GM21576 (cell line): Measurements from ENCODE around the gene GLDC.

Experiments used
- ATAC-seq: cut with Tn5 transposase; IDR thresholded peaks from one replicate; pipeline ENCODE4 v1.9.1; 2021; ENCODE audit warnings: mild to moderate bottlenecking, moderate library complexity; ENCODE audit not compliant: unreplicated experiment

The GLDC gene

DNA sequence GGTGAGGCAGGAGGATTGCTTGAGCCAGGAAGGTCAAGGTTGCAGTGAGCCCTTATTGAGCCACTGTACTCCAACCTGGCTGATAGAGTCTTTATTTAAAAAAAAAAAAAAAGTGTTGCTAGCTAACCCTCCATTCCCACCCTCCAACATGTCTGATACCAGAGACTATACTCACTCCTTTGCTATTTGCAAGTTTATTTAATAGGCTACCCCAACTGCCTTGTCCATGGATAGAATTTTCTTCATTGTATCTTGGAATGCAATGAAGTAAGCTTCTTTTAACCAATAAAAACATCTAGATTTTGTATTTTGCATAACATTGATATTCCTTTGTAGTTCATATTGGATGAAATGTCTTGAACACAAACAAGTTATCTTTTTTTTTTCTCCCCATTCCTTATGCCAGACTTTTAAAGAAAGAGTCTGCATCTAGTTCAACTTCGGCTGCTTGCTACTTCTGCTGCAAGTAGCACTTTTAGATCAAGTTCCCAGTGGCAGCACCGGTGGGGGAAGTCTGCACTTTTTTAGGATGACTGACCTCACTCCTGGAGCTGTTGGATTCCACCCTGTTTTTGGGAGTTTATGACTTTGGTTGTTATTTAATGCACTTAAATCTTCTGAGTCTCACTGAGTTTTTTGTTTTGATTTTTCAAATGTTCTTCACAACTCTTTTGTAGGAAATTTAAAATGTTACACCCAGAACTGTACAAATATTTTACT is 120.0 kb downstream of the GLDC start:
- ATAC-seq, result no peak

DNA sequence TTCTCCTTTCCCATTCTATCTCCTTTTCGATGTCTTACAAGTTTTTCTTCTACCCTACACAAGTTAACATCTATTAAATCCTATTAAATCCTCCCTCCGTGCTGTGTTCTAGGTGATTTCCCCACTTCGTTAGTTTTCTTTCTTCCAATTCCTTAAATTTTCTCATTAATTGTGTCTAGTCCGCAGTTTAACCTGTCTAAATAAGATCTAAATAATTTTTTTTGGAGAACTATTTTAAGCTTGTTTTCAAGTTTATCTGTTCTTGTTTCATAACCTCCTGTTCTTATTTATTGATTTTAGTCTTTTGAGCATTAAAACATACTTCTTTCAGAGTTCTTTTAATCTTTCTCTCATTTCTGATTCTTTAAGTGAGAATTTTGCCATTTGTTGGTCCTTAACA is 123.3 kb downstream of the GLDC start:
- ATAC-seq, result no peak

DNA sequence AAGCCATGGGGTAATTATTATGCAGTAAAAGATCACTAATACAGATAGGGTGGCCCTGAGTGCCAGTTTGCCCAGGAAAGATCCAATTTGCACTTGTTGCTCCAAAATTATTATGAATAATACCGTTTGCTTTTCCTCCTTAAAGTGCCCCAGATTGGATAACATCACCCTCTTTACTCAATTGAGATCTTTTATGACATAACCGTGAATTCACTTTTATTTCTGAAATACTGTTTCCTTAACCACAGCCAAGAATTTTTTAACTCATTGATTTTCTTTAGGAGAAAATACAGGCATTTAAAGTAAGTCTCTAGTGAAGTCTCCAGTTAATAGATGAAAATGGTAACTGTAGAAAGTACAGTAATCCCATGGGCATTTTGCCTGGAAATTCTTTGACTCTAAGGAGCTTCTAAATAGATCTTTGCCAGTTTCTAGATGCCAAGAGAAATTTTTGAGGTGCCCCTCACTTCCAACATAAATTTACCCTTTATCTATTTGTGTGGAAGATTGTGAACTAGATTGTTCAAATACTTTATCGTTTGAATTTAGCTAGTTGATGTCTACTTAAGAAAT is 133.4 kb downstream of the GLDC start:
- no peak for ATAC-seq

DNA sequence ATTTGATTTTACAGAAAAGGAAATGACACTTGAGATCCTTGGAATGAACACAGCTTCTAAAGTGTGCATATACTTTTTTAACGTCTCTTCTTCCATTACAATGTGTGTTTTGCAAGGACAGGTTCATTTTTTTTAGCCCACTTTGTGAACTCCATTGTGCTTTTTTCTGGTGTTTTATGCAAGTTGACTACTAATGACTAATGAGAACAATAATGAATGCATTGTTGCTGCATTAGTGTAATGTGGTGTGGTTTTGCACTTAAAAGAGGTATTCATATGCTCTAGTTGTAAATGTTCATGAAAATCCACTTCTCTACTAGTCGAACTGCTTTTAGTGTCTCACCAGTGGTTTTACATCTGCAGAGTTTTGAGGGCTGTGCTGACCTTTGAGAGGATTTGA is 139.0 kb downstream of the GLDC start:
- ATAC-seq, result no peak

DNA sequence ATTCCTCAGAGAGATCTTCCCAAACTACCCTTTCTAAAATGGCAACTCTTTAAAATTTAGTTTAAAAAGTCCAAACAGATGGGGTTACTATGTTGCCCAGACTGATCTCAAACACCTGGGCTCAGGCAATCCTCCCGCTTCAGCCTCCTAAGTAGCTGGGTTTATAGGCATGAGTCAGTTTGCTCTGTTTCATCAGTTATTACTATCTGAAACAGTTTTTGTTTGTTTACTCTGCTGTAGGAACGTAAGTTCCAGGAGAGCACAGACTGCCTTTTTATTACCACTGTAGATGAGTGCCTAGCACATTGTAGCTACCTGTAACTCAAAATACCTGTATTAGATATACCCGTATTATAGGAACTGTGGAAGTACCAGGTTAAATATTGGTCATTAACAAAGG is 143.1 kb downstream of the GLDC start:
- no peak for ATAC-seq

DNA sequence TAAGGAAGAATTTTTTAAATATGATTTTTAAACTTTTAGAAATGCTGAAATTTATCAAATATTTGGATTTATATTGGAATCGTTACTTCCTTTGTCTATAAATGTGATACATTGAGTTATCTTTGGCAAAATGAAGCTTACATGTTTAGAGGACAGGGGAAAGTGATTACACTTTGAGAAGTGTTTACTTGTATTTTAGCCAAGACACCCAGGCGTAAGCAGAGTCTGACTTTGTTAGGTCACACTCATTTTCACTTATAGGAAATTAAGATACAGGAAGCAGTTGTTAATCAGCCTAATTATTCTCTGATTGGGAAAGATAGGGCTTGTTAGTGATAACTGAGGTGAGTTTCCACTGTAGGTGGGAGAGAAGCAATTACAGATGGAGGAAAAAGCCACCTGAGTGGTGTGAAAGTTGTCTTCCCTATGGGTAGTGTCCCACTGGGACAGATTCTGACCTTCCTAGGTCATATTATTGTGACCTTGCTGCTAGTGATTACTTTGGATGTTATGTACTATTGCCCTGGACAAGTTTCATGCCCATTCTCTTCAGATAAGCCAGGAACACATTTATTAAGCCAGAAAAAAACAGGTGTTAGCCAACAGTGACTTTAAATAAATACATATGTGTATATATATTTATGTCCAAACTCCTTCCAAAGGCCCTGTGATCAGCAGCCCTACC is 143.9 kb downstream of the GLDC start:
- ATAC-seq, result no peak

DNA sequence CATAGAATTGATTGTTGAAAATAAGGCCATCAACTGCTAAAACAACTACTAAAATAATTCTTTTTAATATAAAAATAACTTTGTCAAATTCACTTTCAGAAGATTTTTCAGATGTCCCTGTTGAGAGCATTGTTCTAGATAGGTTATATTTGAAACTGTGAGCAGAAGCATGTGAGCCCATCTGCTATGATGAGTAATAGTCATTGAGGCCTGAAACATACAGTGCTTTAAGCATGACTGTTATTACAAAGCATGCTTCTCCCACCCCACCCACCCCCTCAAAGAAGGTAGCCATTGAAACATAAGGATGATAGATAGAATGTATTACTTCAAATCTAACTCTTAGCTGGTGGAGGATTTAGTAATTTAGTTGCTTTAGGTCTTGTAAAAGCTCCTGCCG is 146.5 kb downstream of the GLDC start:
- ATAC-seq, result no peak

DNA sequence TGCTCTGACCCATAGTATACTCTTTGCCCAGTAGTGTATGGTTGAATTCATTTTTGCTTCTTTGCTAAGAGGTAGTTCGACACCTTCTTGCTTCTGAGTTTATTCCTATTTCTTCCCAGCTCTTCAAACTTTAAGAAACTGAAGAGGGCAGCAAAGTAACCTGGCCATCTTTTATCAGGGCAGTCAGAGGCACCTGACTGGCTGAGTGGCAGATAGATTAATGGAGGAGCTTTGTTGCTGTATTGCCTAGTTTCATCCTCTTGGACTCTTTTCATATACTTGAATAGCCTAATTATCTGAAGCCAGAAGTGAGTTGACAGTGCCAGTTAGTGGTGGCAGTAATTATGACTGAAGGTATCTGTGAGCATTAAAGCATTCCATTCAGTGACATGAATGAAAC is 150.1 kb downstream of the GLDC start:
- no peak for ATAC-seq

DNA sequence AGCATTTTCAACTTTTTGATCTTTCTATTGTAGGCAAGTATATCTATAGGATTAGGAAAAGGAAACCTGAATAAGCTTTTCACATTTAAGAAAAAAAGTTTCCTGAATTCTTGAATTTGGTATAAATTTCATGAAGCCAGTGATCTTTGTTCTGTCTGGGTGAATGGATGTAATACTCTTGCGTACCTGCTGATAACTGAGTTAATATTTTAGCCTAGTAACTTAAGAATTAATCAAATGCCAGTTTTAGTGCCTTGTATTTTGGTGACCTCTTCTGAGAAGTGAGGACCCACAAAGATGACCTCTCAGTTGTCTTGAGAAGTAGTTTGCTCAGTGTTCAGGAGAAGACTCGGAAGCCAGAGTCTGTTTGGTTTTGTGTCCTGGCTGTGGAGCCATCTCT is 154.7 kb downstream of the GLDC start:
- ATAC-seq, result no peak

DNA sequence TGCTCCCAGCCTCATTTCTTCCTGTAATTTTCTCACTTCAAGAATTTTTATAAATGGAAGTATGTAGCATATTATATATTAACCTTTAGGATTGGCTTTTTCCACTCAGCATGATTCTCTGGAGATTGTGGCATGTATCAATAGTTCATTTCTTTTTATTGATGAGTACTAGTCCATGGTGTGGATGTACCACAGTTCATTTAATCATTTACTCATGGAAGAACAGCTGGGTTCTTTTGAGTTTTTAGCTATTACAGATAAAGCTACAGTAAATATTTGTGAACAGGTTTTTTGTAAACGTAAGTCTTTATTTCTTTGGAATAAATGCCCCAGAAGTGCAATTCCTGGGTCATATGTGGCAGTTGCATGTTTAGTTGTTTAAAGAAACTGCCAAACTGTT is 156.4 kb downstream of the GLDC start:
- no peak for ATAC-seq

DNA sequence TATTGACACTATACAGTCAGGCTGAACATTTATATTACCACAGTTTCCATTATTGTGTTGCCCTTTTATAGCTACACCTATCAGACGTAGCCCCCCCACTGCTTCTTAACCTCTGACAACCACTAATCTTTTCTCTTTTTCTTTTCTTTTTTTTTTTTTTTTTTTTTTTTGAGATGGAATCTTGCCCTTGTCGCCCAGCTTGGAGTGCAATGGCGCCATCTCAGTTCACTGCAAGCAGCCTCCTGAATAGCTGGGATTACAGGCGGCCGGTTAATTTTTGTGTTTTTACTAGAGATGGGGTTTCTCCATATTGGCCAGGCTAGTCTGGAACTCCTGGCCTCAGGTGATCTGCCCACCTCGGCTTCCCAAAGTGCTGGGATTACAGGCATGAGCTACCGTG is 157.1 kb downstream of the GLDC start:
- ATAC-seq, result no peak

DNA sequence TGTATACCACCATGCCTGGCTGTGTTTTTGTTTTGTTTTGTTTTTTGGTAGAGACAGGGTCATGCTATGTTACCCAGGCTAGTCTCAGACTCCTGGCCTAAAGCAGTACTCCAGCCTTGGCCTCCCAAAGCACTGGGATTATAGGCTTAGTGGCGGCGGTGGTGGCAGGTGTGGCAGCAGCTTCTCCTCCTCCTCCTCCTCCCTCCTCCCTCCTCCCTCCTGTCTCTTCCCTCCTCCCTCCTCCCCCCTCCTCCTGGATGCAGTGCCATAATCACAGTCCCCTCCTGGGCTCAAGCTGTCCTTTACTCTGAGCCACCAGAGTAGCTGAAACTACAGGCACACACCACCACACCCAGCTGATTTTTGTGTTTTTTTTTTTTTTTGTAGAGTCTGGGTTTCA is 161.3 kb downstream of the GLDC start:
- no peak for ATAC-seq
